Embryonic facial prominence (tissue), 1 donor: ENCODE measurements around the gene SNRPD3.
"Not testable (repeated sequence)": the region's sequence is repeated elsewhere in the genome, so short reads cannot be mapped to it uniquely, and the experiment has no call there.

Experiments used
- DNase-seq: peaks from one replicate; pipeline ENCODE4 v3.0.0-alpha.2; 2016; ENCODE audit errors: extremely low spot score

The SNRPD3 gene

GRCh38 chr22:24555165-24556039, at the start of gene SNRPD3:
TSS of gene SNRPD3 (plus strand) at chr22:24555999. CDS start at chr22:24557675, 1,676 bp downstream.
- peak; percentile 94 for DNase-seq

- DNase-seq, result no peak
Measured at GRCh38 chr22:24506802-24507438, 48.9 kb upstream of the SNRPD3 start.

- DNase-seq, result no peak
Measured at GRCh38 chr22:24507716-24508115, 48.1 kb upstream of the SNRPD3 start.

DNA sequence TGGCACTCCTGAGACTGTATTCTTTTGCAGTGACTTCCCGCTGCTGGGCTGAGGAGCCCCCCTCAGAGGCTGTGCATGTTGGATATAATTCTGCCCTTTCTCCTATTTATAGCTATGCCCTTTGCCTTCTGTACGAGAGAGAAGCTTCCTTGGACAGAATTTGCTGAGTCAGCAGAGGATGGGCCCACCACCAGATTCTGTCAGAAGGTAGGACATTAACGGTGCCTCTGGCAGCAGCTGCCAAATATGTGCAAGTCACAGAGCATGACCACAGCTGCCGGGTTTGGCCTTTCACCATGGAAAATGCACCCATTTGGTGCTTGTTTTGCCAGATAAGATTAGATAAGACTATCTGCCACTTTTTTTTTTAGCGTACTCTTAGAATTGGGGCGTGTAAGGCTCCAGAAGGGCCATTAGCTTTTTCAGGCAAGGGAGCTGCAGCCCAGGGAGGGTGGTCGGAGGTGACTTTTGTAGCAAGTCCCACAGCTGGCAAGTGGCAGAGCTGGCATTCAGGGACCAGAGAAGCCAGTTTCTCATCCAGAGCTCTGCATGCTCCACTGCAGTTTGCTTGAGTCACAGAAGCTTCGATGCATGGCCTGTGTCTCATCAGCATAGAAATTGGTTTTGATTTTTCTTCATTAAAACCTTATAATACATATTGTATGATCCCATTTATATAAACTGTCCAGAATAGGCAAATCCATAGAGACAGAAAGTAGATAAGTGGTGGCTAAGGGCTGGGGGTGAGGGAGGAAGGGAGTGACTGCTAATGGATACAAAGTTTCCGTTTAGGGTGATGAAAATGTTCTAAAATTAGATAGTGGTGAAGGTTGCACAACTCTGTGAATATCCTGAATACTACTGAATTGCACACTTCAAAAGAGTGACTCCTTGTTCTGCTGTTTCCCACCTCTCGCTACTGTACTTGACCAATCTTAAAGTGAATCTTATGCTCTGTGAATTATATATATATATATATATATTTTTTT, 44.9 kb upstream of the SNRPD3 start:
- DNase-seq, result no peak

DNA sequence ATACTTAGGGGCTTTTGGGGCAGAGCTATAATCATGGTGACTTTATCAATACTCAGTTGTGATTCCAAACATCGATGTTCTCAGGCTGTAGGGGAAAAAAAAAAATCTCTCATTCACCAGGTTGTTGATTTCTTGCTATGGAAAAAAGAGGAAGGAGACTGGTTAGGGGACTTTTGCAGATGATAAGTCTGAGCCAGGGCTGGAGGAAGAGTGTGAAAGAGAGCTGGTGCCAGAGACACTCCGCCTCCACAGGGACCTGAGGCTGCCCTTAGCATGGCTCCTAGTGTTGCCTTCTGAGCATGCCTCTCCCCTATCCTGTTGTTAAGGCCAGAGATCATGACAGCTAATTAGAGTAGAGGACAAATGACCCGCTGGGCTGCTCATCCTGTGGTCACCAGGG, 43.8 kb upstream of the SNRPD3 start:
- DNase-seq, result no peak

- DNase-seq, result no peak
Measured at GRCh38 chr22:24513378-24514240, 42.2 kb upstream of the SNRPD3 start.

DNA sequence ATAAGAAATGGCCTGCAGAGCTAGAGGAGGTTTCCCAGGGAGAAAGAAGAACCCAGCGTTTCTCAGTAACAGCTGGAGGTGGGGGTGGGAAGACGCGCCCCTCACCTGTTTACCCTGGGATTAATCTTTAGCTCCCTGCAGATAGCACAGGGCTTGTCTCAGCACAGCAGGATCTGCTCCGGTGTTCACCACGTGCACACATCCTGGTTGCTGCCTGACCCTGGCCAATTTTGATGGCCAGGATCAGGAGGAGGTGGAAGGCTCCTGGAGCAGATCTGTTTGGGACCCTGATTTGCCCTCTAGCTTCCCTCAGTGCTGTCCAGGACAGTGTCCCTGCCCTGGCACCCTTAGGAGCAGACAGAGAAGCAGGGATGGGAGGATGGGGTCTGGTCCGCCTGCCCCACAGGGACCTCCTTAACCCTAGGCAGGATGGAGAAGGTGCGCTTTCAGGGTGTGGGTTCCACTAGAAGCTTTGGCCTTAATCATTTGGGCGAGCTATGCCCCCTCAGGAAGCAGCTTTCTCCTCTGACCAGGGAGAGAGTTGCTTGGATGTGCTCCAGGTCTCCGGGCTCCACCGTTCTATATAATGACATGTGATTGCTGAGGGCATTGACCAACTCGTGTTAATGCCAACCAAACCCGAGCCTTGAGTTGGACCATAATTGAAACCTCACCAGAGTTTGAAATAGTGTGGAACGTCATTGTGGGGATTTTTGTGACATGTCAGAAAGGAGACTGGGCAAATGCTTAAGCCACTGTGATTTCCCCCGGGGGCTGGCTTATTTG, 41.4 kb upstream of the SNRPD3 start:
- no peak for DNase-seq

DNA sequence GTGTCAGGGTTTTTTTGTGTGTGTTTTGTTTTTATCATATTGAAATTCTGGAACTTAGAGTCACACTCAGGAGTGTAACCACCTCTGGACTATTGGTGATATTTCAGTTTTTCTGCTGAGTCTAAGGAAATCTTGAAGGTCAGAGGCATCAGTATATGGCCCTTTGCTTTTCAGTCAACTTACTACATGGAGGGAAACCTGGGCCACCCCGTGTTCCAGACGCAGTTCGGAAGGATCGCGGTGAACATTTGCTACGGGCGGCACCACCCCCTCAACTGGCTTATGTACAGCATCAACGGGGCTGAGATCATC, 40.8 kb upstream of the SNRPD3 start:
- DNase-seq, result no peak

GRCh38 chr22:24516301-24516737, 39.5 kb upstream of the SNRPD3 start:
- peak; percentile 29 for DNase-seq

DNA sequence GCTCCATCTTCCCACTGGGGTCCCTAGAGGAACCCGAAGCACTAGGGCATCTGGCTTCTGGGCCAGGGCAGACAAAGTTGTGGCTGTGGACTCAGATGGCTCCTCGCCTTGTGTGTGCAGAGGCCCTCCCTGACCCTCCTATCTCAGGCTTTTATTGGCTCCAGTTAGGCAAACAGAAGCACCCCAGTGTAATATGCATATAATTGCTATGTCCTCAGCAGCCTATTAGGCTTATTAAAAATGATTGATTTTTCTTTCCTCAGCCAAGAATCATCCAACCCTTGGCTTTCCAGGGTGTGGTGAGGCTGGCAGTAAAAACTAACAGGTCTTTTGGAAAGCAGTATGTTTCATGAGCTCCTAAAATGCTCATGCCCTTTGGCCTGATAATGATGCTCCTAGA, 38.4 kb upstream of the SNRPD3 start:
- DNase-seq, result no peak

GRCh38 chr22:24518228-24518627, 37.6 kb upstream of the SNRPD3 start:
- DNase-seq, result no peak

- no peak for DNase-seq
Measured at GRCh38 chr22:24518771-24519485, 36.9 kb upstream of the SNRPD3 start.

GRCh38 chr22:24519496-24519895, 36.3 kb upstream of the SNRPD3 start:
- no peak for DNase-seq

DNA sequence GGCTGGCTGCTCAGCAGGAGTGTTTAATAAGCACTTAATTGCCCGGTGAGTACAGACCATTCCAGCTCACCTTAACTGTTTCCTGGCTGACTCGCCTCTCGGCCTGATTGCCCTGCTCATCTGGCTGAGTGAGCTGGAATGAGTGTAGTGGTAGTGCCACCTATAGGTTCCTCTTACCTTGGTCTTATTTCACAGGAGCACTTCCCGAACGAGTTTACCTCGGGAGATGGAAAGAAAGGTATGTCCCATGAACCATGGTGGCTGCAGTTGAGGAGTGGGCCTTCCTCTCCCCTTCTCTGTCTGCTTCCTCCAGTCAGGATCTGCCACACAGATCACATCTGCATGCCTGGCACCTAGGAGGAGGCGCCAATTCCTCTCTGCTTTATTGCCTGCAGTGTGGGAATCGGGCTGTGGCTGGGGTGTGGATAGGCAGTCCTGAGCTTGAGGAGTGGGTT, 34.0 kb upstream of the SNRPD3 start:
- DNase-seq, result peak; percentile 7

DNA sequence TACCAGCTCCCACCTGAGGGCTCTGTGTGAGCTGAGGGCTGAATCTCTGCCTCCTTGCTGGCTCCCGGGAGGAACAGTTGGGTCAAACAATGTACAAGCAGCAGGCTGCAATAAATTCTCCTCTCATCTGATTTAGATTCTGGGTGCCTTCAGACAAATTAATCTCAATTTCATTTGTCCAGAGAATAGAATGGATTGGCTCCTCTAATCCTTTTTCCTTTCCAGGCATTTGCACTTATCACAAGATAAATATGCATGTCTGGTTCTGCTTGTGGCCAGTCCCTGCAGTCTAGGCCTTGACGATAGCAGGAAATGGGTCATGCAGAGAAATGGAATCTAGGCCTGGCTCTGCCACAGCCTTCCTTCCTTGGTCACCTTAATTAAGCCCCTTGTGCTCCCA, 31.9 kb upstream of the SNRPD3 start:
- no peak for DNase-seq

- peak; percentile 14 for DNase-seq
Measured at GRCh38 chr22:24525416-24526037, 30.3 kb upstream of the SNRPD3 start.

DNA sequence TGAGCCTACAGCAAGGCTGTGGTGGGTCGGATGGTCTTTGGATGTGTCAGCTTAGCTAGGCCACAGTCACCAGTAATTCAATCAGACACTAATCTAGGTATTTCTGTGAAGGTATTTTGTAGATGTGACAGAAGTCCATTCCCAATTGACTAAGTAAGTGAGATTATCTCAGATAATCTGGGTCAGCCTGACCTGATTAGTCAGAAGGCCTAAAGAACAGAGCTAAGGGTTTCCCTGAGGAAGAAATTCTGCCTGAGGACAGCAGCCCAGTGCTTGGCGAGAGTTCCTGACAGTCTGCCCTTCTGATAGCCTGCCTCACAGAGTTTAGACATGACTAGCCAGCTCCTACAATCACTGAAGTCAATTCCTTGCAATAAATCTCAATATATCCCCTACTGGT, 29.6 kb upstream of the SNRPD3 start:
- no peak for DNase-seq

DNA sequence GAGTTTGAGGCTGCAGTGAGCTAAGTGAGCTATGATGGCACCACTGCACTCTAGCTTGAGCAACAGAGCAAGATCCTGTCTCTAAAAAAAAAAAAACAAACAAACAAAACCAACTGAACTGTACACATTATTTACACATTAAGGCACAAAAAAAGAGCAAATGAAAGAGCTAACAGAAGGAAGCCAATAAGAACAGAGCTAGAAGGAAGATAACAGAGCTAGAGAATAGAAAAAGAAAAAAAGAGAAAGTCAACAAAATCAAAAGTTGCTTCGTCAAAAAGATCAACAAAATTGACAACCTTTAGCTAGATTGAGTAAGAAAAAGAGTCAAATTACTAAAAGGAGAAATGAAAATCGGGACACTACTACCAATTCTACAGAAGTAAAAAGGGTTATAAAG, 25.9 kb upstream of the SNRPD3 start:
- DNase-seq, result no peak

DNA sequence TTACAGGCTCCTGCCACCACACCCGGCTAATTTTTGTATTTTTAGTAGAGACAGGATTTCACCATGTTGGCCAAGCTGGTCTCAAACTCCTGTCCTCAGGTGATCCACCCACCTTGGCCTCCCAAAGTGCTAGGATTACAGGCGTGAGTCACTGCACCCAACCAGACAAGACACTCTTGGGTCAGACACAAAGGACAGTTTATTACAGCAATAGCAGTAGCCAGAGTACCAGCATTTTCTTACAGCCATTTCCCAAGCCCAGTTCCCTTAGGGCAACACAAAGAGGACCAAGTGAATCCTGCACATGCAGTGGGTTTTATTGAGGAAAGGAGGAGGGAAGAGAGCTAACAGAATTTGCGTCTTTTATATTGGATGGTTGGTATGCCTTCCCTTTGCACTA, 24.8 kb upstream of the SNRPD3 start:
- not testable (repeated sequence) for DNase-seq
